ENCODE results near the gene HDAC3. TPM values are rescaled to one million over a fixed set of nuclear protein-coding genes. Genes with fewer than 3 reads are reported as not detected.

Gene HDAC3
- total RNA-seq, 1 experiment from 2014 or later: 96.3 TPM

DNA sequence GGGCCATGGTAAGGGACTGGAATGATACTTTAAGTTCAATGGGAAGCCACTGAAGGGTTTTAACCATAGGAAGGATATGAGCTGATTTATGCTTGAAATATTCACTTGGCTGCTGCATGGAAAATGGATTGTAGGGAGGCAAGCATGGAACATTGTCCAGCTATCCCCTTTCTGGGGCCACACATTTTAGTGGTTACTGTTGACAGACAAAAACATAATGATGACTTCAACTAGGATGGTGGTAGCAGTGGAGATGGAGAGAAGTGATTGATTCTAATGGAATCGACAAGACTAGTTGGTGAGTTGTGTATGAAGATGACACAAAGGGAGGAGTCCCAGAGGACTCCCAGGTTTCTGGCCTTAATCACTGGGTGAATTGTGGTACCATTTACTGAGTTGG lies 20.8 kb upstream of the HDAC3 start:
- Mint-ChIP-seq H3K4me3 (ENCODE audit: low read depth, unreplicated experiment) (no peak overlapping the region), H3K9me3 (ENCODE audit: low read depth, unreplicated experiment) (peaks cover 4% of the 10 kb centered on the region), H3K36me3 (ENCODE audit: insufficient read depth, unreplicated experiment) (peaks cover 4% of the 10 kb centered on the region), H3K27me3 (ENCODE audit: unreplicated experiment) (no peaks in the 10 kb centered on the region), H3K27ac (ENCODE audit: unreplicated experiment) (no peak overlapping the region), H3K4me1 (ENCODE audit: low read depth, unreplicated experiment) (peaks cover 15% of the 10 kb centered on the region)
- TF ChIP-seq CTCF (IDR thresholded peaks at IDR 0.05; ENCODE audit: unreplicated experiment): no peak
- CTCF ChIA-PET: interaction anchor here (0.6 kb wide), 2 partner anchors 9 to 232 kb away, joined by 3 read pairs; no protein-coding TSS in a partner anchor
- intact Hi-C loops (cut with micrococcal nuclease; ENCODE audit: unreplicated experiment): no loop called here
- no peak for DNase-seq
- BruUV-seq (replicated peaks): no TSS peak

GRCh38 chr5:141656396-141656795 lies 19.7 kb upstream of the HDAC3 start:
- Mint-ChIP-seq H3K4me3 (ENCODE audit: low read depth, unreplicated experiment) (no peak overlapping the region), H3K9me3 (ENCODE audit: low read depth, unreplicated experiment) (peaks cover 4% of the 10 kb centered on the region), H3K4me1 (ENCODE audit: low read depth, unreplicated experiment) (peaks cover 22% of the 10 kb centered on the region), H3K36me3 (ENCODE audit: insufficient read depth, unreplicated experiment) (peaks cover 9% of the 10 kb centered on the region), H3K27ac (ENCODE audit: unreplicated experiment) (no peak overlapping the region), H3K27me3 (ENCODE audit: unreplicated experiment) (no peaks in the 10 kb centered on the region)
- BruUV-seq (replicated peaks): no TSS peak
- TF ChIP-seq CTCF (IDR thresholded peaks at IDR 0.05; ENCODE audit: unreplicated experiment): no peak
- CTCF ChIA-PET: no interaction called here
- intact Hi-C loops (cut with micrococcal nuclease; ENCODE audit: unreplicated experiment): no loop called here
- no peak for DNase-seq

GRCh38 chr5:141655020-141655419 lies 18.4 kb upstream of the HDAC3 start:
- peaks cover 4% of the 10 kb centered on the region for H3K9me3 Mint-ChIP-seq (ENCODE audit: low read depth, unreplicated experiment)
- peaks cover 22% of the 10 kb centered on the region for H3K4me1 Mint-ChIP-seq (ENCODE audit: low read depth, unreplicated experiment)
- BruUV-seq (replicated peaks): no TSS peak
- peaks cover 23% of the 10 kb centered on the region for H3K36me3 Mint-ChIP-seq (ENCODE audit: insufficient read depth, unreplicated experiment)
- no peak for TF ChIP-seq CTCF (IDR thresholded peaks at IDR 0.05; ENCODE audit: unreplicated experiment)
- no peaks in the 10 kb centered on the region for H3K27me3 Mint-ChIP-seq (ENCODE audit: unreplicated experiment)
- intact Hi-C loops (cut with micrococcal nuclease; ENCODE audit: unreplicated experiment): no loop called here
- H3K27ac Mint-ChIP-seq (ENCODE audit: unreplicated experiment): no peak overlapping the region
- no peak overlapping the region for H3K4me3 Mint-ChIP-seq (ENCODE audit: low read depth, unreplicated experiment)
- no peak for DNase-seq
- CTCF ChIA-PET: no interaction called here

- no peak overlapping the region for H3K4me3 Mint-ChIP-seq (ENCODE audit: low read depth, unreplicated experiment)
- no peak for TF ChIP-seq CTCF (IDR thresholded peaks at IDR 0.05; ENCODE audit: unreplicated experiment)
- no TSS peak for BruUV-seq (replicated peaks)
Observed at GRCh38 chr5:141654298-141654697, 17.6 kb upstream of the HDAC3 start.

More at GRCh38 chr5:141654298-141654697, 17.6 kb upstream of the HDAC3 start:
- Mint-ChIP-seq H3K9me3 (ENCODE audit: low read depth, unreplicated experiment) (peaks cover 2% of the 10 kb centered on the region), H3K27ac (ENCODE audit: unreplicated experiment) (no peak overlapping the region), H3K36me3 (ENCODE audit: insufficient read depth, unreplicated experiment) (peaks cover 29% of the 10 kb centered on the region), H3K4me1 (ENCODE audit: low read depth, unreplicated experiment) (peaks cover 22% of the 10 kb centered on the region), H3K27me3 (ENCODE audit: unreplicated experiment) (no peaks in the 10 kb centered on the region)
- no peak for DNase-seq
- intact Hi-C loops (cut with micrococcal nuclease; ENCODE audit: unreplicated experiment): no loop called here
- CTCF ChIA-PET: interaction anchor here (0.7 kb wide), 1 partner anchor 157 kb away, joined by 5 read pairs; no protein-coding TSS in a partner anchor
